LoVo (cell line): ENCODE measurements around the gene REPS1.
A peak's percentile ranks its signal among the peaks of the same experiment; 100 is the strongest.
"Not testable (repeated sequence)": the region's sequence is repeated elsewhere in the genome, so short reads cannot be mapped to it uniquely, and the experiment has no call there.

Source experiments
- DNase-seq: peaks from one replicate; pipeline ENCODE4 v3.0.0-alpha.2; 2016; ENCODE audit warnings: low spot score

The REPS1 gene

DNA sequence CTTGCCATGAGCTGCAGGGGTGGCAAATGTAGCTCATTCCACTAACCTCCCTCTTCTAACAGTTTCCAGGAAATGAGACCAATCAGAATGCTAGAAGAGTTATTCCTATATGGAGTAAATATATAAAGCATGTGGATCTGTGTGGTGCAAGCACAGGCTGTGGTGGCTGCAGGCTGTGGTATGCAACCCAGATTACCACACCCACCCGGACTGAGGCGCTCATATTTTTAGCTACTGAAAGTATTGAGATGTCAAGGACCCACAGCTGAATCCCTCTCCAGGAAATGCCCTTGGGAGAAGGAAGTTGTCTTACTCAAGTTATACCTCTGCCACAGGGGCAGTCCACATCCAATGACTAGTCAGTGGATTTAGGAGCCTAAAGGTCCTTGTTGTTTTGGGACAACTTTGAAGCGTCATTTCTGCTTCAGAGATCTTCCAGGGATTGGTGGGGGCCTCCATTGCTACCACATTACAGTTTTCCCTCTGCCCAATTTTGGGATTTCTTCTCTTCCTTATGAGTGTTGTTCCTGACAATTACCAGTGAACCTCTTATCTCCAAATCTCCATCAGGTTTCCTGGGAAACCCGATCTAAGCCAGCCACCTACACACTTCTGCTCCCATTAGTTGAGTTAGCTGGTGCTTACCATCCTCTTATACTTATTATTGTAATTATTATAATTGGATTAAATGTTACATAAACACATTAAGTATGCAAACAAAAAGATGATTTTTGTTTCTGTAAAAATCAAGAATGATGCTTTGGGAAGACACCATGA is 12.1 kb upstream of the REPS1 start:
- DNase-seq, result no peak

DNA sequence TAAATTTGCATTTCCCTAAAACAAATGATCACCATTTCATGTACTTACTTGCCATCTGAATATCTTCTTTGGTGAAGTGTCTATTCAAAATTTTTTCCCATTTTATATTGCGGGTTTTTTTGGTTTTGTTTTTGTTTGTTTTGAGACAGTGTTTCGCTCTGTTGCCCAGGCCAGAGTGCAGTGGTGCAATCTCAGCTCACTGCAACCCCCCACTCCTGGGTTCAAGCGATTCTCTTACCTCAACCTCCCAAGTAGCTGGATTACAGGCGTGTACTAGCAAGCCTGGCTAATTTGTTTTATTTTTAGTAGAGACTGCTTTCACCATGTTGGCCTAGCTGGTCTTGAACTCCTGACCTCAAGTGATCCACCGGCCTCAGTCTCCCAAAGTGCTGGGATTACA is 9.1 kb upstream of the REPS1 start:
- DNase-seq, result no peak

DNA sequence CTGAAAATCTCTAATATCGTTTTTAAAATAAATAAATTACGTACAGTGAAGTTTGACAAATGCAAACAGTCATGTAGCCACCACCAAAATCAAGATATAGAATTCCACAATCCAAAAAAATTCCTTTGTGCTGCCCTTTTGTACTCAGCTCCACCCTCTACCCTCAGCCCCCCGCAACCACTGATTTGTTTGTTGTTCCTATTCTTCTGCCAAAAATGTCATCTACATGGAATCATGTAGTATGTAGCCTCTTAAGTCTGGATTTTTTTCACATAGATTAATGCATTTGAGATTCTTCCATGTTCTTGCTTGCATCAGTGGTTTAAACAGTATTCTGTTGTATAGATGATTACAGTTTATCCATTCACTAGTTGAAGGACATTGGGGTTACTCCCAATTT is 8.5 kb upstream of the REPS1 start:
- no peak for DNase-seq

DNA sequence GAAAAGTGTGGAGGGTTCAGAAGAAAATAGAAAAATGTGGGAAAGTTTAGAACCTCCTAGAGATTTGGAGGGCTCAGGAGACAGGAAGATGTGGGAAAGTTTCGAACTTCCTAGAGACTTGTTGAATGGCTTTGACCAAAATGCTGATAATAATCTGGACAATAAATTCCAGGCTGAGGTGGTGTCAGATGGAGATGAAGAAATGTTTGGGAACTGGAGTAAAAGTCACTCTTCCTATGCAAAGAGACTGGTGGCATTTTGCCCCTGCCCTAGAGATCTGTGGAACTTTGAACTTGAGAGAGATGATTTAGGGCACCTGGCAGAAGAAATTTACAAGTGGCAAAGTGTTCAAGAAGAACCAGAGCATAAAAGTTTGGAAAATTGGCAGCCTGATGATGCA is 5.4 kb upstream of the REPS1 start:
- peak; percentile 51 for DNase-seq

DNA sequence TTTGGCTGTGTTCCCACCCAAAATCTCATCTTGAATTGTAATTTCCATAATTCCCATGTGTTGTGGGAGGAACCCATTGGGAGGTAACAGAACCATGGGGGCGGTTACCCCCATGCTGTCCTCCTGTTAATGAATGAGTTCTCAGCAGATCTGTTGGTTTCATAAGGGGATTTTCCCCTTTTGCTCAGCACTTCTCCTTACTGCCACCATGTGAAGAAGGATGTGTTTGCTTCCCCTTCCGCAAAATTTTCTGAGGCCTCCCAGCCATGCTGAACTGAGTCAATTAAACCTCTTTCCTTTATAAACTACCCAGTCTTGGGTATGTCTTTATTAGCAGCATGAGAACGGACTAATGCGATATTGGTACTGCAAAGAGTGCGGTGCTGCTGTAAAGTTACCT is 4.9 kb upstream of the REPS1 start:
- not testable (repeated sequence) for DNase-seq

DNA sequence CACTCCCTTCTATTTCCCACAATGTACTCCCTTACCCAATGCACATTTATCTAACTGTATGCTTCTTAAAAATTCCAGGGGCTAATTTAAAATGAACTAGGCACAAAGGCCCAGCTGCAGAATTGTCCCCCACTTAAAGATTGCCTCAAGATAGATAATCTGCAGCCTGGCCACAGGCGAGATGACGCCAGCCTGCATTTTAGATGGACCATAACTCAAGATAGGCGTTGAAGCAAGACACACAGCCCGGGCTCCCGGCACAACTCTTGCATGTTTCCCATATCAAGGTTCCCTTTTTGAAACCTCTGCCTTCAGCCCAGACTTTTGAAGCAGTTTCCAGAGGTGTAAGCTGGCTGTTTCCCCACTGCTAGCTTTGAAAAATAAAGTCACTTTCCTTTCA is 3.2 kb upstream of the REPS1 start:
- no peak for DNase-seq

DNA sequence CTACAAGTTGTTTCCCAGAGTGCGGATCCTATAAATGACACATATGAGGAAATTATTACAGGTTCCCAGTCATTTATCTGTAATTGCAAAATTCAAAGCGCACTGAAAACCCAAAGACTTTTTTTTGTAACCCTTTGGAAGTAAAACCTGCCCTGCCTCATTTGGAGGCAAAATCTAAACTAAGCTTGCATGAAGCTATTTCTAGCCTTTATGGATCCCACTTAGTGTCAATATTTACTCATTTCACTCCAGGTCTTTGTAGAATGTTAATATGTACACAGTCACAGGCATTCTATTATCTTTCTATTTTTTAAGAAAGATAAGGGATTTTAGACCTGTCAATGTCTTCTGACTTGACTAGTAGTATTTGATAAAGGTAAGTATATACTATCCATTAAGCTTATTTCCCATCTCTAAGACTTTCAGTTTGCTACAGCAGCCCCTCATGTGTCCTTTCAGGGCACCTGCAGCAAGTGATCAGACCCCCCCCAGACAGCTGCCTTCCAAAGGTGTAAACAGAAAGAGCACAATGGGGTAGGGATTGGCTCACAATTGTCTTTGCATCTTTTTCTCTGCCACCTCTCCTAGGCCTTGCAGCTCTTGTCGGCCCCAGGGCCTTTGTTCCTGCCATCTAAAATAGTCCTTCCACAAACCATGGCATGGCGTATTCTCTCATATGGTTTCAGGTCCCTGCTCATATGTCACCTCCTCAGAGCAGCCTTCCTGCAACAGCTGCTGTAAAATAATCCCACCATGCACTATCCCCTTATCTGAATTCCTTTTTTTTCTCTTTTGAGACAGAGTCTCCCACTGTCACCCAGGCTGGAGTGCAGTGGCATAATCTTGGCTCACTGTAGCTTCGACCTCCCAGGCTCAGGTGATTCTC is 1.3 kb upstream of the REPS1 start:
- no peak for DNase-seq

DNA sequence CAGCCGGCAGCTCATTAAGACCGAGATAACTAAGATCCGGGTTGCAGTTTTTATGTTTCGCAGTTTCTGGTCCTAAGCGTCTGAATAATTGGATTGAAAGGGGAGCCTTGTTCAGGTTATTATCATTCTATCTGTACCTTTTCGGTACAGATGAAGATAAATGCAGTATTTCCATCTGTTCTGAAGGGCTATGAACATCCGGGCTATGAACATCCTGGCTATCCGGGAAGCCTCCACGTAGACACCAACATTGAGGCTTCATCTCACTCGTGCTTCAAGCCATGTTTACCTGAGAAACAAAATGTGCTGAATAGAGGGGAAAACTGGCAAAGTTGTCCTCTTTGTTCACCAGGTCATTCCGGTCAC is 399 bp upstream of the REPS1 start:
- DNase-seq, result no peak

DNA sequence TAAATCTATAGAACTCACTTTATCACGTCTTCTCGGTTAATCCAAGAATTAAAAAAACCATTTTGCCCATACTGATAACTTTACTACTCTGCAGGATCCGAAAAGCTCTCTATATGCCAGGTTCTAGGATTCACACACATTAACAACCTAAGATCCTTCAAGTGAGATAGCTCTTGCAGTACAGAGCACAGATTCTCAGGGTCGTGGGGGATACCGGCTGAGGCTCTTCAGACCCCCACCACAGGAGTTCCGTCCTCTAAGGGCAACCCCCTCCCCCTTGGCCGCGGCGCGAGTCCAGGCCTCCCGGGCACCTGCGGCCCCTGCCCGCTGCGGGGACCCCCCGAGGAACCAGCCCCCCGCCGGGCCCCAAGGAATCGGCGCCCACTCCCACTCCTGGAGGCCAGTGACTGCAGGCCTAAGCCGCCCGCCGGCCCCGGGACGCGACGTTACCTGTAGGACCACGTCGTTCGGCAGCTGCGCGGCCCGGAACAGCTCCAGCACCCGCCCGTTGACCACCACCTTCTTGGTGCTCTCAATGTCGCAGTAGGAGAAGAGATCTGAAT is 892 bp downstream of the REPS1 start:
- DNase-seq, result no peak

DNA sequence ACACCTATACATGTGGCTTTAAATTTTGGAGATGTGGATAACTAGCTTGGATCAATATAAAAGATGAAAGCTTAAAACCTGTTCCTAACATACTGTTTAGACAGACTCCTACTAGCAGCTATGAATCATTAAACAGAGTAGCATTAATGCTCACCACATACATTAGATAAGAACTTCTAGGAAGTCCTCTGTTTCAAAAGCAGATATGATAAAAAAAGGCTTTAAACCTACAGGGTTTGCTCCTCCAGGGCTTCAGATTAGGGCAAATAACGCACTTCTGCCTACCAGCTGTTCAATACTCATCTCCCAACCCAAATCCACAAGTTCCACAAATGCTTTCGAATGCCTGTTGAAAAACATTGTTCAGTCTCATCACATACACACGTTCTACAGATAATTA is 1.5 kb downstream of the REPS1 start:
- peak; percentile 23 for DNase-seq

DNA sequence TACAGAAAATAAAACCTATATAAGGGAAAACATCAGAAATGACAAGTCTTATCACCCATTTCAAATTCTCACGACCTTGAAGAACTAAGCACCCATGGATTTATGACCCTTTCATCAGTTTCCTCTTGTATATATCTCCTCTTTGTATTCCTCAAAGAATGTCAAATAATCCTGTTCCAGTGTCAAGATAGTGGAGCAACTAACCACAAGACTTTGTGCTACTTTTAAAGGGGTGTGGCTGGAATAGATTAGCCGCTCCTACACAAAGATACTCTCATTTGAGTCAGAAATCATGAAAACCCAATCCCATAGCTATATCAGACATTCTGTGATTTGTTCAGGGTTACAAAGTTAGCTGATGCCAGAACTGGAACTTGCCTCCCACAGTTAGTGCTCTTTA is 6.6 kb downstream of the REPS1 start:
- no peak for DNase-seq

DNA sequence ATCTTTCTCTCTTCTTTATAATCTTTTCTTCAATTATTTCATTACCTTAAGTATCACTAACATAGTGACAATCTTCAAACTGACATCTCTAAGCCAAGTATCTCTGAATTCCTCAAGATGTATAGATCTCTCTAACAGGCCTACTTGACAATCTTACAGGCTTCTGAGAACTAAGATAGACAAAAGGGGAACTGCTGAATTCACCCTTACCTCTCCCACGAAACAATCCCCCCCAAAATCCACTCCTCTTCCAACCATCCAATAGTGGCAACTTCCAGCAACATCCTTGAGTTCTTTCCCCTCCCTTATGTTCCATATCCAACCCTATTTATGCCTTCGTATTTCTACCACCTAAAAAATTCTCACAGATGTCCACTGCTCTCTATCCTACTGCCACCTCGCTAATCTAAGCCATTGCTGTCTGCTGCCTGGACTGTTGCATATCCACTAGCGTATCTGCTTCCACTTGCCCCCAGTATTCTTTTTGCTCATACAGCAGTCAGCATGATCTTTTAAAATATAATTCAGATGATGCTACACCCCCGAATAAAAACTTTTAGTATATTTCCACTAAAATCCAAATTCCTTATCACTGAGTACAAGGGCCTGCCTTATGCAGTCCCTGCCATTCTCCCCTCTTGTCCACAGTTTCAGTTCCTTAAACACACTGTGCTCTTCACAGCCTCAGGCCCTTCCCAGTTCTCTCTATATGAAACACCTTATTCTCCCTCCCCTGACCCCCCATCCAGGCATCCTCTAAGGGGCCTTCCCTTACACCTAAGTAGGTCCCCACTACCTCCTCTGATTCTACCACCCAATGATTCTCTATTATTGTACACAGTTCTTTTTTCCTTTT is 8.0 kb downstream of the REPS1 start:
- DNase-seq, result no peak

DNA sequence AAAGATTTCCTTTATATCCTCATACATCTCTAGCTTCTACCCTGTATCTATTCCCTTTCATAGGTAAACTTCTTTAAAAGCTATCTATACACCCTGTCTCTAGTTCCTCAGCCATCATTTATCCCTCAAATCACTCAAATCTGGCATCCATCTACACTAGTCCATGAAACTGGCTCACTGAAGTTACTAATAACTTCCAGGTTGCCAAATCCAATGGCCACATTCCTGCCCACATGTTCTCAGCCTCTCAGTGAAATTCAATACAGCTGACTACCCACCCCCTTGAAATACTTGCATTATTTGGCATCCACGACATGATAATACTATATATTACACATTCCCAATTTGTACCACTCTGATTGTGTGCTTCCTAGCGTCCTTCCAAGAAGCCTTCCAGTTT is 8.7 kb downstream of the REPS1 start:
- DNase-seq, result no peak

DNA sequence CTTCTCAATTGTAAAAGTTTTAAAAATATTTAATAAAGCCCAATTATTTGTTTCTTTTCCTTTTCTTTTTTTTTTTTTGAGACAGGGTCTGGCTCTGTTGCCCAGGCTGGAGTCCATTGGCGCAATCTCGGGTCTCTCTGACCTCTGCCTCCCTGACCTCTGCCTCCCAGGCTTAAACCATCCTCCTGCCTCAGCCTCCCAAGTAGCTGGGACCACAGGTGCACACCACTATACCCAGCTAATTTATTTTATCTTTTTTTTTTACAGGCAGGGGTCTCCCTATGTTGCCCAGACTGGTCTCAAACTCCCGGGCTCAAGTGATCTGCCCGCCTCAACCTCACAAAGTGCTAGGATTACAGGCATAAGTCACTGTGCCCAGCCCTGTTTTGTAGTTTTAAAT is 9.8 kb downstream of the REPS1 start:
- no peak for DNase-seq

DNA sequence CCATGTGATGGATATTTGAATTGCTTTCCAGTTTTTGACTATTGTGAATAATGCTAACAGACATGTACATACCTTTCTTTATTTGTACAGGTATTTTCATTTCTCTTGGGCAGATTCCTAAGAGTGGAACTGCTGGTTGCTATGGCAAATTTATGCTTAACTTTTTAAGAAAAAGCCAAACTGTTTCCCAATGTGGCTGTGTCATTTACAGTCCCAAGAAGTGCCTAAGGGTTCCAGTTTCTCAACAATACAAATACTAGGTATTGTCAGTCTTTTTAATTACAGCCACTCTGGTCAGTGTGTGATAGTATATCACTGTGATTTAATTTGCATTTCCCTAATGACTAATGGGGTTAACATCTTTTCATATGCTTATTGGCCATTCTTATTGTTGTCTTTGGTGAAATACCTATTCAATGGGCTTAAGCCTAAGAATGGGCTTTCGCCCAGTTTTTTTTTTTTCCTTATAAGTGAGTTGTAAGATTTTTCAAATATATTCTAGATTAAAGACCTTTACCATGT is 10.3 kb downstream of the REPS1 start:
- no peak for DNase-seq

DNA sequence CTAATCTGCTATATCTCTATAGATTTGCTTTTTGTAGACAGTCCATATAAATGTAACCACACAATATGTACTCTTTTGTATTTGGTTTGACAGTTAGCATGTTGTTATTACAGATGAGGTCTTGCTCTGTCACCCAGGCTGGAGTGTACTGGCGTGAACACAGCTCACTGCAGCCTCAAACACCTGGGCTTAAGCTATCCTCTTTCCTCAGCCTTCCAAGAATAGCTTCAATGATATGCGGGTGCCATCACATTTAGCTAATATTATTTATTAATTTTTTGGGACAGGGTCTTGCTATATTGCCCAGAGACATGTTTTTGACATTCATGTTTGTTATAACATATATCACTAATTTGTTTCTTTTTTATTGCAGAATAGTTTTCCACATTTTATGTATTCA is 10.8 kb downstream of the REPS1 start:
- no peak for DNase-seq

DNA sequence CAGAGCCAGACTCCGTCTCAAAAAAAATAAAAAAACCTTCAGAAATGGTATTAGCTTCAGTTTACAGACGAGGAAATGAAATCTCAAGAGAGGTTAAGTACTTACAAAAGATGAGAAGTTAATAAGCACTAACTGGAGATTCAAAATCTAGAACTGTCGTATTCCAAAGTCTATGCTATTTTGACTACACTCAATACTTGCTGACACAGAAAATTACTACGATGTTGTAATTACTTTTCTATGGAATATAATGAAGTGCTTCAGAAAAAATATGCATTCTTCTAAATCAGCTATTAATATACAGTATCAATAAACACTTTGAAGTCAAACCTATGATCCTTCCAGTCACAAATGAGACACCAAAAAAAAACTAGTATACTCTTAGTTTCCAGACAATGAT is 12.2 kb downstream of the REPS1 start:
- DNase-seq, result no peak

DNA sequence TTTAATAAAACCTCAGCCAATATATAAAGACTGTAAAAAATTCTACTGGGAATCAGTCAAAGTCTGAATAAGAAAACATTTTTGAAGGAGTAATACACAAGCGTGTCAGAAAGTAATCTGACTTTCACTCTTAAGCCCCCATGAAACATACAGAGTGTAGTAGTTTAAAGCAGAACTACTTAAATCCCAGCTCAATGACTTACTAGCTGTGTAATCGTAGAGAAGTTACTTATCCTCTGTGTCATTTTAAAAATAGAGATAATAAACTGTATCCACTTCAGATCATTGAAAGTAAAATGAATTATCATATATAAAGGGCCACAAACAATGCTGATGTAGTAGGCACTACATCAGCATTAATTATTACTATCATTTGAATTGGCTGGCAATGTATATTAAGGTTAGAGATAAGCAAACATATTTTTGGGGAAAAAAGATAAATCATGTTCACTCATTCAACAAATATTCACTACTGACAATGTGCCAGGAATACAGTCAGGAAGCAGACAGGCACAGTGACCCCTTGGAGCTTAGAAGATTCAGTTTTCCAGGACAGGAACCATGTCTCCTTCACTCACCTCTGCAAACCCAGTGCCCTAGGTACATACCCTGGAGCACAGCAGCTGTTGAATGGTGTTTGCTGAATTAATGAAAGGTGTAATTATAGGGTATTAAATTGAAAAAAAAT is 14.4 kb downstream of the REPS1 start:
- no peak for DNase-seq

DNA sequence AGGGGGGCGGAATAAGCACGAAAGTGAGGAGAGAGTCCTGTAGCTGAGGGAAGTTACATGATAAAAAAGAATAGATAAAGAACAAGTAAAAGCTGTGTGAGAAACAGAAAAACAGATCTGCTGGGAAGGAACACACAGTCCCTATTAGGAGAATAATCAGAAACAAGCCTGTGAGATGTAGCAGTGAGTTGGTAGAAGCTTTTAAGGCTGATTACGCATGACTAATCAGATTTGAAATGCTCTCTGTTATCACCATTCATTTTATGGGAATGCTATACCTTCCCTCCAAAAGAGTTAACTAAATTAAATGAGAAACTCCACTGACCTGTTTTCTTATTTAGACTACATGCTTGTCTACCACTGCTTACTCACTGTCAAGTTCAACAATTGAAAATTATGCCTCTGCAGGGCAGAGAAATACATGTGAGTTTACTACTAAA is 15.8 kb downstream of the REPS1 start:
- no peak for DNase-seq

DNA sequence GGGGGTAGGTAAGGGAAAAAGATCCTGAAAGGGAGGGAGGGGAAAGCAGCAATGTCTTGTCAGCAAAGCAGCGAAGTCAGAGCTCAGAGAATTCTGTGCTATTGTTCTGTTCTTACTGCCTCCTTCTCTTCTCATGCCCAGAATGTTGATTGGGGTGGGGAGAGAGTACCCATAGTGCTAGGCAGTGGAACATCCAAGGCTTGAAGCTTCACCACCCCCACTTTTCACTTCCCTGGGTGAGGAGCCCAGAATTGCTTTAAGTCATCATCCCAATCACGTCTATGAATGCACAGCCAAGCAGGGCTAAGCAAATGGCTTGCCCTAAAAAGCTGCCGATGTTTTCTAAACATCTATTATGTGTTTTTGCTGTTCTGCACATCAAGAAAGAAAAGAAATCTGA is 16.5 kb downstream of the REPS1 start:
- no peak for DNase-seq

DNA sequence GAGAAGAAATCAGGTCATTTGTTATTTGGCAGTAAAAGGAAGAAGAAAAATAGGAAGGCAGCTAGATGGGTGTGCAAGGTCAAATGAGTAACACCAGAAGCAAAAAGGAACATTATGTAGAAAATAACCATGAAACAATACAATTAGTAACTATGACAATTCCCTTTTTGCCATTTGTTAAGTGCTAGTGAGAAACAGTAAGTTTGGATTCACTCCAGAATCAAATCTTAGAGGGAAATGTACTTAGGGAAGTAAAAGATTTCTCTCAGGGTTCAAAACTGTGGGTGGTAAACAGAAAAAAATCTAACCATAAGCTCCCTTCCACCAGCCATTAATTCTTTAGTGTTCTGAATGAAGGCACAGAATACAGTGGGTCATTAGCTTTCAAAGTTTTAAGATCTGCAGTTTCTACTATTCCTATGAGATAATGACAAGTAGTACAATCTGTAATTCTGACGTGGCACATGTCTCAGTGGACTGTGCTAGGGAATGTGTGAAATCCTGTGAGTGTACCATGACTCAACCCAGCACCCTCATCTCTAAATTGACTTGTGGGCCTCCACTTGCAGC is 17.1 kb downstream of the REPS1 start:
- DNase-seq, result no peak
